Thyroid gland (tissue), 4 donors: ENCODE data around the gene E2F7.

Source experiments
- CTCF ChIP-seq, 6 experiments: fragments of 200-600 bp in 3 of 6; fragments of 450-650 bp in 3 of 6; sonication (generic) in 3 of 6; IDR thresholded peaks; one replicate each; pipeline ENCODE4 v1.5.1; 2016 to 2019; ENCODE audit warnings: antibody characterized with exemption in 6 of 6, mild to moderate bottlenecking in 2 of 6, inconsistent platforms in 1 of 6, moderate library complexity in 1 of 6
- POLR2A ChIP-seq, 2 donors: fragments of 450-650 bp; IDR thresholded peaks; one replicate each; pipeline ENCODE4 v1.6.1; 2017; ENCODE audit warnings: antibody characterized with exemption in 2 of 2, mild to moderate bottlenecking in 2 of 2, moderate library complexity in 1 of 2

- TF ChIP-seq CTCF (IDR thresholded peaks at IDR 0.05) (no peak), POLR2A (IDR thresholded peaks at IDR 0.05) (no peak)
These were observed 7.6 kb upstream of the E2F7 start for GRCh38 chr12:77072833-77073495.
